Measurements from ENCODE around the gene MRPS2.
"Not testable (repeated sequence)": the region's sequence is repeated elsewhere in the genome, so short reads cannot be mapped to it uniquely, and the experiment has no call there.

MRPS2 gene

GRCh38 chr9:135516132-135516860 is 15.8 kb downstream of the MRPS2 start:
- no peak for DNase-seq

- no peak for DNase-seq
Observed at GRCh38 chr9:135517407-135517822, 16.9 kb downstream of the MRPS2 start.

- DNase-seq, result no peak
Observed at GRCh38 chr9:135519179-135519971, 18.9 kb downstream of the MRPS2 start.

GRCh38 chr9:135520916-135521607 is 20.6 kb downstream of the MRPS2 start, which contains the start of gene LCN1:
Gene LCN1, plus strand, starts transcription at chr9:135521440. Its CDS starts 58 bp downstream, at chr9:135521498.
- DNase-seq, result no peak

- DNase-seq, result no peak
Observed at GRCh38 chr9:135521608-135522095, 21.2 kb downstream of the MRPS2 start.

- no peak for DNase-seq
Observed at GRCh38 chr9:135522137-135522877, 21.8 kb downstream of the MRPS2 start.

- DNase-seq, result no peak
Observed at GRCh38 chr9:135522931-135523330, 22.4 kb downstream of the MRPS2 start.

GRCh38 chr9:135523521-135524129 is 23.1 kb downstream of the MRPS2 start:
- DNase-seq, result no peak

GRCh38 chr9:135524130-135524861 is 23.8 kb downstream of the MRPS2 start:
- DNase-seq, result no peak

- DNase-seq, result no peak
Observed at GRCh38 chr9:135525241-135526088, 25.0 kb downstream of the MRPS2 start.

- no peak for DNase-seq
Observed at GRCh38 chr9:135526089-135526729, 25.7 kb downstream of the MRPS2 start.

GRCh38 chr9:135526730-135527571 is 26.5 kb downstream of the MRPS2 start:
- DNase-seq, result no peak

- DNase-seq, result not testable (repeated sequence)
Observed at GRCh38 chr9:135528842-135529435, 28.5 kb downstream of the MRPS2 start.

- no peak for DNase-seq
Observed at GRCh38 chr9:135530146-135530545, 29.7 kb downstream of the MRPS2 start.

GRCh38 chr9:135531096-135531495 is 30.6 kb downstream of the MRPS2 start:
- DNase-seq, result no peak

- DNase-seq, result no peak
Observed at GRCh38 chr9:135533113-135533512, 32.6 kb downstream of the MRPS2 start.

- no peak for DNase-seq
Observed at GRCh38 chr9:135533674-135534073, 33.2 kb downstream of the MRPS2 start.

GRCh38 chr9:135534192-135534711 is 33.8 kb downstream of the MRPS2 start:
- DNase-seq, result not testable (repeated sequence)

Data from CD4-positive, alpha-beta T cell treated with Interleukin-17A for 4 hours (primary cell).